Measurements from ENCODE around the gene CLTCL1.

DNA sequence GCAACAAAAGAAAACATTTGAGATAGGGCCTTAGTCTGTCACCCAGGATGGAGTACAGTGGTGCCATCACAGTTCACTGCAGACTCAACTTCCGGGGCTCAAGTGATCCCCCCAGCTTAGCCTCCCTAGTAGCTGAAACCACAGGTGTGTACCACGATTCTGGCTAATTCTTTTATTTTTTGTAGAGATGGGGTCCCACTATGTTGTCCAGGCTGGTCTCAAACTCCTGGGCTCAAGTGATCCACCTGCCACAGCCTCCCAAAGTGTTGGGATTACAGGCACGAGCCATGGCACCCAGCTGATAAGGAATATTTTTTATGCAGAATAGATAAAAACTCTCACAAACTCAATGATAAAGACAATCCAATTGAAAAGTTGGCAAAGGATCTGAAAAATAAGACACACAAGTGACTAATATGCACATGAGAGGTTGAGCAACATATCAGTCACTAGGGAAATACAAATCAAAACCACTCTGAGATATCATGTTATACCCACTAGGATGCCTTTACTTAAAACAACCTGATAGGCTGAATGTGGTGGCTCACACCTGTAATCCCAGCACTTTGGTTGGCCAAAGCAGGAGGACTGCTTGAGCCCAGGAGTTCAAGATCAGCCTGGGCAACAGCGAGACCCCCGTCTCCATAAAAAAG is 33.9 kb upstream of the CLTCL1 start:
- no peak for TF ChIP-seq EZH2 (IDR thresholded peaks at IDR 0.05)
- TF ChIP-seq, protein P1, sequence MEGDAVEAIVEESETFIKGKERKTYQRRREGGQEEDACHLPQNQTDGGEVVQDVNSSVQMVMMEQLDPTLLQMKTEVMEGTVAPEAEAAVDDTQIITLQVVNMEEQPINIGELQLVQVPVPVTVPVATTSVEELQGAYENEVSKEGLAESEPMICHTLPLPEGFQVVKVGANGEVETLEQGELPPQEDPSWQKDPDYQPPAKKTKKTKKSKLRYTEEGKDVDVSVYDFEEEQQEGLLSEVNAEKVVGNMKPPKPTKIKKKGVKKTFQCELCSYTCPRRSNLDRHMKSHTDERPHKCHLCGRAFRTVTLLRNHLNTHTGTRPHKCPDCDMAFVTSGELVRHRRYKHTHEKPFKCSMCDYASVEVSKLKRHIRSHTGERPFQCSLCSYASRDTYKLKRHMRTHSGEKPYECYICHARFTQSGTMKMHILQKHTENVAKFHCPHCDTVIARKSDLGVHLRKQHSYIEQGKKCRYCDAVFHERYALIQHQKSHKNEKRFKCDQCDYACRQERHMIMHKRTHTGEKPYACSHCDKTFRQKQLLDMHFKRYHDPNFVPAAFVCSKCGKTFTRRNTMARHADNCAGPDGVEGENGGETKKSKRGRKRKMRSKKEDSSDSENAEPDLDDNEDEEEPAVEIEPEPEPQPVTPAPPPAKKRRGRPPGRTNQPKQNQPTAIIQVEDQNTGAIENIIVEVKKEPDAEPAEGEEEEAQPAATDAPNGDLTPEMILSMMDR (IDR thresholded peaks at IDR 0.05 in 2 of 3, conservative IDR thresholded peaks at IDR 0.05 in 1 of 3; ENCODE audit: borderline replicate concordance in 1 of 3, insufficient read depth in 1 of 3, low read depth in 2 of 3, low read length in 2 of 3): no peak
- no peak for TF ChIP-seq SP1 (IDR thresholded peaks at IDR 0.05; ENCODE audit: low read depth)
- TF ChIP-seq SRF (IDR thresholded peaks at IDR 0.05; ENCODE audit: low read depth): no peak
- no peak for TF ChIP-seq POLR2A (IDR thresholded peaks at IDR 0.05; ENCODE audit: borderline replicate concordance, extremely low read depth, insufficient read depth, insufficient read length)
- no peak for TF ChIP-seq POLR2AphosphoS5 (IDR thresholded peaks at IDR 0.05; ENCODE audit: low read depth, low read length)
- no peak for TF ChIP-seq YY1 (IDR thresholded peaks at IDR 0.05; ENCODE audit: extremely low read depth, insufficient replicate concordance, low read depth, low read length)
